CD4-positive, alpha-beta T cell (primary cell): ENCODE data around the gene LRRC37A3. TPM values are rescaled to one million over a fixed set of nuclear protein-coding genes. Genes with fewer than 3 reads are reported as not detected.
"Not testable (repeated sequence)": the region's sequence is repeated elsewhere in the genome, so short reads cannot be mapped to it uniquely, and the experiment has no call there.

ENCODE experiments used
- ATAC-seq: fragments of 200-7000 bp; cut with Tn5 transposase; one replicate; pipeline ENCODE4 v1.10.0; 2022; ENCODE audit warnings: mild to moderate bottlenecking; ENCODE audit not compliant: poor library complexity
- CTCF ChIA-PET: fragments of 350-600 bp; sonication (Branson Sonifier 250); formaldehyde crosslinking; loops from one replicate; lab custom pipeline; 2021; ENCODE audit warnings: antibody characterized with exemption, inconsistent platforms; lab: Charles Lee
- POLR2A ChIA-PET: fragments of 350-600 bp; sonication (Branson Sonifier 250); formaldehyde crosslinking; loops from one replicate; lab custom pipeline; 2021; ENCODE audit warnings: antibody characterized with exemption, inconsistent platforms; lab: Charles Lee
- DNase-seq, 14 experiments: peaks; one replicate each; pipeline ENCODE4 v3.0.0-alpha.2; 2013 to 2020; ENCODE audit warnings: mixed read lengths in 2 of 14
- H3K27ac ChIP-seq, 2 donors: one replicate each; pipeline versions ENCODE4 v1.5.1 to v1.7.0; 2013; ENCODE audit warnings: low read length in 2 of 2, low read depth in 1 of 2, mild to moderate bottlenecking in 1 of 2
- H3K27me3 ChIP-seq, 2 experiments: 1 replicate in 1 of 2; 2 replicates in 1 of 2; pipeline versions ENCODE4 v1.6.1 to v1.7.0; 2013; ENCODE audit warnings: low read length in 2 of 2, control low read depth in 1 of 2, mild to moderate bottlenecking in 1 of 2, moderate library complexity in 1 of 2; ENCODE audit not compliant: insufficient read depth in 2 of 2, control insufficient read depth in 1 of 2
- H3K36me3 ChIP-seq: one replicate; pipeline ENCODE4 v1.6.1; 2013; ENCODE audit warnings: low read length, control low read depth; ENCODE audit not compliant: insufficient read depth
- H3K4me1 ChIP-seq: one replicate; pipeline ENCODE4 v1.6.1; 2013; ENCODE audit warnings: low read length, control low read depth; ENCODE audit not compliant: insufficient read depth
- H3K4me3 ChIP-seq: one replicate; pipeline ENCODE4 v1.5.1; 2013; ENCODE audit warnings: mild to moderate bottlenecking, low read length, moderate library complexity
- H3K9me3 ChIP-seq, 2 experiments: 1 replicate in 1 of 2; 2 replicates in 1 of 2; pipeline versions ENCODE4 v1.6.1 to v1.7.0; 2013; ENCODE audit warnings: low read length in 2 of 2, mild to moderate bottlenecking in 2 of 2, control low read depth in 1 of 2, moderate library complexity in 1 of 2; ENCODE audit not compliant: control insufficient read depth in 1 of 2, insufficient read depth in 1 of 2
- H3K27ac Mint-ChIP-seq: one replicate; pipeline ENCODE4 v1.8.0; 2020; ENCODE audit warnings: mixed read lengths
- H3K27me3 Mint-ChIP-seq: one replicate; pipeline ENCODE4 v1.8.0; 2021; ENCODE audit warnings: mixed read lengths
- H3K36me3 Mint-ChIP-seq: one replicate; pipeline ENCODE4 v1.8.0; 2021; ENCODE audit warnings: low read depth, mixed read lengths
- H3K4me1 Mint-ChIP-seq: one replicate; pipeline ENCODE4 v1.8.0; 2021; ENCODE audit warnings: low read depth, mixed read lengths
- H3K4me3 Mint-ChIP-seq: one replicate; pipeline ENCODE4 v1.8.0; 2020; ENCODE audit warnings: mild to moderate bottlenecking, mixed read lengths
- H3K9me3 Mint-ChIP-seq: one replicate; pipeline ENCODE4 v1.8.0; 2020; ENCODE audit warnings: mixed read lengths
- intact Hi-C, 2 experiments: fragments of 100-400 bp; cut with DNase I in 1 of 2; cut with micrococcal nuclease in 1 of 2; formaldehyde crosslinking; loops; one replicate each; pipeline versions ENCODE4 v1.15.1 to v1.9.0; 2023 to 2025; cut with DNase I, micrococcal nuclease
- total RNA-seq, 174 experiments: library from RNA in 2 of 174; stranded (reverse) in 2 of 174; gene quantifications; one replicate each; pipeline ENCODE4 v1.2.3 and lab custom pipeline; 2021 to 2026

Gene LRRC37A3
- total RNA-seq, 2 experiments from 2014 or later = 7.6 to 8.0 TPM

- ATAC-seq, POLR2A ChIA-PET: not testable (repeated sequence)
These were observed 100.4 kb downstream of the LRRC37A3 start for GRCh38 chr17:64818904-64819303.

GRCh38 chr17:64815833-64816198, 103.5 kb downstream of the LRRC37A3 start:
- H3K4me1 ChIP-seq, ATAC-seq, H3K4me3 Mint-ChIP-seq, H3K9me3 Mint-ChIP-seq, H3K9me3 ChIP-seq, intact Hi-C loops, H3K4me1 Mint-ChIP-seq, H3K27me3 Mint-ChIP-seq, H3K27ac ChIP-seq, DNase-seq, H3K4me3 ChIP-seq, H3K27ac Mint-ChIP-seq, POLR2A ChIA-PET, H3K27me3 ChIP-seq, CTCF ChIA-PET: not testable (repeated sequence)
- peaks cover 53% of the 10 kb centered on the region for H3K36me3 Mint-ChIP-seq
- peaks cover 13% of the 10 kb centered on the region for H3K36me3 ChIP-seq

More at GRCh38 chr17:64818904-64819303, 100.4 kb downstream of the LRRC37A3 start:
- H3K4me1 ChIP-seq, H3K27ac ChIP-seq, H3K9me3 Mint-ChIP-seq, intact Hi-C loops, H3K4me1 Mint-ChIP-seq, H3K9me3 ChIP-seq, CTCF ChIA-PET, H3K27me3 Mint-ChIP-seq, H3K27ac Mint-ChIP-seq, H3K4me3 Mint-ChIP-seq, H3K27me3 ChIP-seq, DNase-seq, H3K4me3 ChIP-seq: not testable (repeated sequence)
- H3K36me3 Mint-ChIP-seq = peaks cover 59% of the 10 kb centered on the region
- H3K36me3 ChIP-seq = peaks cover 22% of the 10 kb centered on the region

- H3K4me1 Mint-ChIP-seq, CTCF ChIA-PET, H3K27ac Mint-ChIP-seq, H3K9me3 Mint-ChIP-seq, H3K4me3 ChIP-seq, H3K4me3 Mint-ChIP-seq, H3K27me3 Mint-ChIP-seq, H3K4me1 ChIP-seq, DNase-seq, H3K27me3 ChIP-seq, H3K27ac ChIP-seq, H3K9me3 ChIP-seq, POLR2A ChIA-PET, ATAC-seq, intact Hi-C loops: not testable (repeated sequence)
- H3K36me3 ChIP-seq = peaks cover 13% of the 10 kb centered on the region
- H3K36me3 Mint-ChIP-seq = peaks cover 53% of the 10 kb centered on the region
These were observed 104.1 kb downstream of the LRRC37A3 start for GRCh38 chr17:64814993-64815832.

GRCh38 chr17:64808178-64808977, 110.9 kb downstream of the LRRC37A3 start:
- H3K4me3 ChIP-seq, H3K27me3 ChIP-seq, H3K9me3 Mint-ChIP-seq, H3K4me1 Mint-ChIP-seq, H3K4me1 ChIP-seq, H3K27ac Mint-ChIP-seq, H3K9me3 ChIP-seq, H3K4me3 Mint-ChIP-seq, POLR2A ChIA-PET, H3K27me3 Mint-ChIP-seq, CTCF ChIA-PET, H3K36me3 ChIP-seq, intact Hi-C loops: not testable (repeated sequence)
- H3K27ac ChIP-seq = peak overlapping the region in 1 of 2 donors; percentile 5
- peaks cover 33% of the 10 kb centered on the region for H3K36me3 Mint-ChIP-seq
- ATAC-seq (peak; percentile 73), DNase-seq (peak in 12 of 14 experiments; percentile 14 to 70 (median 42))

Other genes with a start within 250 kb of the LRRC37A3 start
- 100 to 1,000 TPM; 128 to 131 TPM for gene GNA13, start 137.3 kb upstream of the LRRC37A3 start, total RNA-seq
- under 1 TPM; 0.60 to 0.73 TPM for gene RGS9, start 217.9 kb upstream of the LRRC37A3 start, total RNA-seq